Embryonic facial prominence (tissue), 1 donor: ENCODE results near the gene SYNE1.
"Not testable (repeated sequence)": the region's sequence is repeated elsewhere in the genome, so short reads cannot be mapped to it uniquely, and the experiment has no call there.

Experiments used
- DNase-seq: peaks from one replicate; pipeline ENCODE4 v3.0.0-alpha.2; 2016; ENCODE audit errors: extremely low spot score

SYNE1 gene

DNA sequence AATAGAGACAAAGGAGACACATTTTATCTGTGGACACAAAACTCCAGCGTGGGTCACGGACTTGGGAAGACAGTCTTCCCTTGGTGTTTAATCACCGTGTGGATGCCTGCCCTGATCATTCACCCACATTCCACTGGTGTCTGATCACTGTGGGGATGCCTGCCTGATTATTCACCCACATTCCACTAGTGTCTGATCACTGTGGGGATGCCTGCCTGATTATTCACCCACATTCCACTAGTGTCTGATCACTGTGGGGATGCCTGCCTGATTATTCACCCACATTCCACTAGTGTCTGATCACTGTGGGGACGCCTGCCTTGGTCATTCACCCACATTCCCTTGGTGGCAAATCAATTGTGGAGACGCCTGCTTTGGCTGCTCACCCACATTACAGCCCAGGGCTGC lies 146.2 kb downstream of the SYNE1 start:
- DNase-seq = not testable (repeated sequence)

DNA sequence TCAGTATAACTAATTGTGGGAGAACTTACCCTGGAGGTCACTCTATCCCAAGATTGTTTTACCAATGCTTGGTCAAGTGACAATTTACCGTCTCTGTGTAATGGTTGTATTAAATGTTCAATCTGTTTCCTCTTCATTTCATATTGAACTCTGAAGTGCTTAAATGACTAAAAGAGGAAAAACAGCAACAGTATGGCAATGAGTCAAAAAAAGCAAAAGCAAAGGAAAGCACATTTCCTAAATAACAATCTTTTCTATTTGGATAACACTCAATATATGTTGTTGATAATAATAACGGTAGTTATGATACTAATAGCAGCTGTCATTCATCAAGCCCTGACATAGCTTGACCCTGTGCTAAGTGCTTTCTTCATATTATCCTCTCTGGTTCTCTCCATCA lies 152.4 kb downstream of the SYNE1 start:
- no peak for DNase-seq

DNA sequence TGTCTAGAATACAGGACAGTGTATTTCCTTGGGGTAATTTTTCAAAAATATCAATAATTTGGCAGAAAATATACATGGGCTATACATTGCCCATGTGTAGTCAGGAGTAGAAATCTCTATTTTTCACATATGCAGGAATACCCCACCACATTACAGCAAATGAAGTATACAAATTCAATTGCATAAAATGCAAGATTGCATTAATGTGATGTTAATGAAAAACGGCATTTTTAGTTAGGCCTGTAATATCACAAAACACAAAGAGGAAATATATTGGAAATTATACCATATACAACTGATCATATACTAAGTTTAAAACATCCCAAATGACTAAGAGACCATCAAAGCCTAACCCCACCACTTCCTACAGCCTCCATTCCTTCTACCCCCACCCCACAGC lies 154.9 kb downstream of the SYNE1 start:
- DNase-seq = no peak

DNA sequence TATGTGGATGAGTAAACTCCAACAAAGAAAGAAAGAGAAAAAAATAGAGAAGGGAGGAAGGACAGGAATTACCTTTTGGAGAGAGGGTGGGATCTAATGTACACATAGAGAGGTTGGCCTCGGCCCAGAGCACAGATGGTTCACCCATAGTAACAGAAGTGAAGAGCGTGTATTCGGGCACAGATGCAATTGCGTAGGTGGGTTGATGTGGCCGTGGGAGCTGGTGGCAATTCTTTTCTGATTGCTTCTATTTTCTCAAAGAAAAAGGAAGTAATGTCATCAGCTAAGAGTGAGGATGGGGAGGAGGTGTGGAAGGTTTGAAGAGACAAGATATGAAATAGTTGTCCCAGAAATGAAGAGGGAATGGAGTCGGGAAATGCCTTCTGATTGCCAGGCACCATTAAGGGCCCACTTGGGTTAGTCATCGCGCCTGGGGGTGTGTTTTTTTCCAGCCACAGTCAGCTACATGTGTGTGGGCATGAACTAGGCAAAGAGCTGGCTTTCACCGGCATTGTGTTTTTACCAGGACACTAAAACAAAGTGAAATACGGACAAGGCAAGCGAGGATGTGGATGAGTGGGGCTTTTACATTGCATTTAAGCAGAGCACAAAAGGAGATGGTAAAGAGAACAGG lies 158.7 kb downstream of the SYNE1 start:
- no peak for DNase-seq

DNA sequence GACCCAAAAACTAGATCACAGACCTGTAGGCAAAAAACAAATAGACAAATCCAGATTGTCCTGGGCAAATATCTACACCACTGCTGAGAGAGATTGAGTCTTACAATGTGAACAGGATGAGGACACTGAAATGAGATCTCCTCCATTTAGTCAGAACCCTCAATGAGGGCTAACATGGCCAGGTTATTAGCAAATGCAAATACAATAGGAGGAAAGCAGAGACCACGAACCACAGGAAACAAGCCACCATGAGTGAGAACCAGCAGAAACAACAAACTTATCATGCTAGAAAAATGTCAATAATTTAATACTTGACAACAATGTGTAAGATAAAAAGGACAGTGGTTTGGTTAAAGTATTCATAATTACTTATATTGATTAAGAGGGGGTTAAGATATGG lies 162.8 kb downstream of the SYNE1 start:
- no peak for DNase-seq

DNA sequence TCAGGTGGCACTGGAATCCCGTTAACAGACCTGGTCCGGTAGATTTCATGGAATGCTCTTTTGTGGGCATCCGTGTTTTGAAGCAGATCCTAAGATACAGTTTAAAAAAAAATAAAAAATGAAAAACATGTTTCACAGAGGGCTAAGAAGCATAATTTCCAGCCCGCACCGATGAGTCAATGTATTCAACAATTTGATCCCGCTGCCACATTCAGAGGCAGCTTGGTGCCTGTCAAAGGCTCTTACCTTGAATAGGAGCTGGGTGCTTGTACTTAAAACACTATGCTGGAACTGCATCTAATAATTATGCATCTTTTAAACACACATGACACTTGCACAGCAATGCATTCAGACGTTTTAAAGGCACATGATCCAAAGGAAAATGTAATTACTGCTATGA lies 164.8 kb downstream of the SYNE1 start:
- DNase-seq = no peak

DNA sequence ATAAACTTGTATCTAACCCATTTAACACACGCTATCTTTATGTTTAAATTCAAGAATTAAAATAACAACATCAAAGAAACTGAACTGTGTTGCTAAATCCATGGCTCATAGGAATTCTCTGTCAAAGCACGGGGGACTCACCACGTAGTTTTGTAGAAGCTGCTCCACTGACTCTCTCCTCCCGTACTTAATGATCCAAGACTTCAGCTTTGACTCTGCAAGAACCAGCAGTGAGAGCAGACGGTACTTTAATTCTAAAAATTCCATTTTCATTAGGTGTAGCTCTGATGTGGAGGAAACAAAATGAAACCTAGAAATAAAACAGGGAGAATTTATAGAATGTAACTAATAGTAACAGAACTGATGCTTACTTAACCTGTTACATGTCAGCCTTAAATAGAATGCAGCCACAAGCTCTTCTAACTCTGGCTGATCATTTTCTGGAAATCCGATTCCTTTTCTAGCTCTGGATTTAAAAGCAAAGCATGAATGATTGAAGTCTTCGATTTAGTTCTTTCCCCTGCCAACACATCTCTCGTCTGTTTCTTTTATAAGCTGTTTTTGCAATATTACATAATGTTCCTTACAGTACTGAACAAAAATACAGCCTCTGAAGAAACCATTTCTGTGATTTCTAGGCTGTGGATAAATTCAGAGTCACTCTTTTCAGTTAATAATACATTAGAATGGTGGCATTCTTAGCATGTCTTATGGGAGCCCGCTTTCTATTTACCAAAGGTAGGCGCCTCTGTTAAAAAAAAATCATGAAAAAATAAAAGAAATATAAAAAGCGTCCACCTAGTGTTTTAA lies 165.5 kb downstream of the SYNE1 start:
- peak; percentile 10 for DNase-seq

DNA sequence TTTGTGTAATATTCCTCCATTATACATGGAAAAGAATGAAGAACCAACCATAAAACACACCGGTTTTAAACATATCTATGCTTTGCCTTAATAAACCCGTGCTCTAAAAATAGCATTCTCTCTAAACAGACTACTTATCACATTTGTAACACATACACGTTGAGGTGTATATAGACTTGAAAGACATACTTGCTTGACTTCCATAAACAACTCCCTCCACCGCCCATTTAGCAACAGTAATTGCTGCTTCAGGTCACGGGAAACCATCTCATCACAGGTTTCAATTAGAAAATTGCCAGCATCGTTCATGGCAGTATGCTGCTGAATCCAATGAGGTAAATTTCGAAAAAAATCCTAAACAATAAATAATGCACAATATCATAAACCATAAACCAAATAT lies 174.0 kb downstream of the SYNE1 start:
- DNase-seq = no peak

DNA sequence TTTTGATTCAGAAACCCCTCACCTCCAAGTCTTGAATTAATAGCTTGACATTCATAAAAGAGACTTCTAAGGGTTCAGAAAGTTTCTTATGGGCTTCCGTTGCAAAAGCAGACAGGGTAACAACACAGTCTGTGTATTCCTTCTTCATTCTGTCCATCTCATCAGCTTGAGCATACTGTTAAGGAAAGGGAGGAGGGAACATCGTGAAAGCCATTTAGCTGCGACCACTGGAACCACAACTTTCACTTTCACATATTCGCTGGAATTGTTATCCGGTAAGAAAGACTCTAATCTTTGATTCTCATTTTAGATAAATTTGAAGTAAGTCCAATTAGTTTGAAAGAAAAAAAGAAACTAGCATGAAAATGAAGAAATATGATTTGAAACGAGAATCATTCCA lies 174.4 kb downstream of the SYNE1 start:
- no peak for DNase-seq

DNA sequence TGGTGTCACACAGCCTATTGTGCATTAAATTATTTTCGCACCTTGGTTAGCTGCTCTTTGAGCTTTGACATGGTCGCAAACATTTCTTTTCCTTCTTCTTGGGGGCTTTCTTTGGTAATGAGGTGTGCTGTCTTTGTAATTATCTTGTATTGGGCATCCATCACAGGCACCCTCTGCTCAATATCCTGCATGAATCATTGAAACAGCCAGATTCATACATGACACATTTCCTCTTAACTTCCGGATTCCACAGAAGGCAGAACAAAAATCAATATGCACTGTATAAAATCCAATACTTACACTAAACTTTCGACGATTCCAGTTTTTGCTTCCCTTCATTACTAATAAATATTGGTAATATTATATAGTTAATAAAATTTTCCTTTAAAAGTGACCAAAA lies 175.6 kb downstream of the SYNE1 start:
- no peak for DNase-seq

DNA sequence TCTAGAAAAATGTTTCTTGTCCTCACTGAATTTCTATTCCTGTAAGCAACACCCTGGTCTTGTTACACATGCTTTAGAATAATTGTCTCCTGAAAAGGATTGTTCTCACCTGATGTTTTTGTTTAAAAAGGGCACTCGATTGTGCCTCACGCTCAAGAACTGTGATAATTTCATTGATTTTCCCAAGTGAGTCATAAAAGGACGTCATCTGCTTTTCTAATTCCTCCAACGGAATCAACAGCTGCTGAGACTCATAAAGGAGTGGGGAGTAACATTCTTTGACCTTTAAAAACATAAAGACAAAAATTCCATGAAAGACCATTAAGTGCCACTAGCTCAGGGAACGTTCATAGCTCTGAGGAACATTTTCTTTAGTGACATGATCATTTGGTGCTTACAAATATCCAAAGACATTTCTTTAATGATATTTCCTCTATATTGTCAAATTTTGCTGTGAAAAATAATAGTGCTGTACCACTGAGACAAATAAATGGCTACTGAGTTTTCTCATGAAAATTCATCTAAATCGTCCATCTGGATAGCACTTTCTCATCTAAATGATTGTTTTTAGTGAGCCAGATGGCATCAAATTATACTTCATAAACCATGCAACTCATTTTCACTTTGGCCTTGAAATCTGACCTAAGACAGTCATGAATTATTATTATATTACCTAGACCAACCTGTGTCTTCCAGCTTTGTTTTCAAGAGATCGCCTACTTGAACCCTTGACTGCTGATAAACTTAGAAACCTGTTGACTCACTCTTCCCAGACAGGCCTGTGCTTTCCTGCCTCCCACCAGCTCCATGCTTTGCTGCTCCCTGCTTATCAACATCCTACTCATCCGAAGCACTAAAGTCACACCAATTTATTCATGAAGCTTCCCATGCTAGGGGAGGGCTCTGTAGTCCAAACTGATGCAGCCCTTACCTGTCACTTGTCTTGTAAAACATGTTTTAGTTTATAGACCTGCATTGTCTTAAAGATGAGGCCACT lies 178.2 kb downstream of the SYNE1 start:
- no peak for DNase-seq

DNA sequence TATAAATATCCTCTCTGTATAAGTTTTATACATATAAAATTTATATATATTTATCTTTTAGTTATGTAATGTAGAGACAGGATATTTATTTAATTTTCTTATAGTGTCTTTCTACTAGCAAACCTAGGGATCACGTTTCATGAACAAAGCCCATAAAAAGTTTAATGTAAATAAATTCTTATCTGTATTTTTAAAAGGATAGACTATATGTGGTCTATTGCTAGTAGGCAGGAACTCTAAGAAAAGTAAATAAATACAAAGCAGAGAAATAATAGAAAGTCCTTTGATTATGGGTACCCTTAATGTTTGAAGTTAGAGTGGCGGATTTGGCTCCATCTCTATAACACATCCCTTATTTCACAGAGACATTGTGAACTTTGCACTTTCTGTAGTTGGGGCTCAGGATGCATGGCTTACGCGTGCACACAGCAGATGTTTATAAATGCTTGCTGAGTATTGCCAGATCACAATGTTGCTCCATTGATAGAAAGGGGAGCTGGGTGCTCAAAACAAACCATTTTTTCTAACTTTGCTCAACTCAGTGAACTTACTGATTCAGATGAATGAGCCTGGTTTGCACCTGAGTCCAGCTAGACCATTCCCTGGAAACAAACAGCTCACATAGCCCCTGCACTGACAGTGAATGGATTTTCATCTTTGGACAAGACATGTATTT lies 179.1 kb downstream of the SYNE1 start:
- DNase-seq = no peak

DNA sequence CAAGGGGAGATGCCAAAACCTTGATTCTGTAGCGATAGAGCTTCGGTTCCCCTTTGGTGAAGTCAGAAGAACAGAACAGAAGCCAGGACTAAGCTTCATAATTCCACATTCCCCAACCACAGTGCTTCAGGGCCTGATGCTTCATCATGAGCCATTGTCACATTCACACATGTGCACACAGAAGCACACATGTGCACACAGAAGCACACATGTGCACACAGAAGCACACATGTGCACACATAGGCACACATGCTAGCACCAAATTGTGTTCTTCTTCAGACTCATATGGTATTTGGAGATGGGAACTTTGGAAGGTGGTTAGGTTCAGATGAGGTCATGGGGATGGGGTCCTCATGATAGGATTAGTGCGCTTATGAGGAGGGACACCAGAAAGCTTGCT lies 183.2 kb downstream of the SYNE1 start:
- no peak for DNase-seq

DNA sequence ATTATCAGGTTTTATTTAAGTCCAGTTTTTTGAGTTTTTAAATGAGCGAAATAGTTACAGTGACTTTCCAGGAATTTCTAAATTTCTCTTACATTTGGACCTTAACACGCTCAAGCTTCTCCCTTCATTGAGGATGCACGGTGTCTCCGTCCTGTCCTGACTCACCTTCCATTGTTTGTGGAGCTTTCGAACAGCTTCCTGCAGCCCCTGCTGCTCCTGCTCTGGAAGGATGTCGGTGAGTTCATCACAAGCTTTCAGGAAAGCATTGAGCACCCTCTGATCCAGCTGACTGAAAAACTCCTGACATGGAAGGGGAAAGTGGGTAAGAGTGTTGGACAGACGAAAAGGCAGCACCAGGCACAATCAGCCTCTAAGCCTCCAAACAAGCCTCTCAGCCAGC lies 183.7 kb downstream of the SYNE1 start:
- no peak for DNase-seq

DNA sequence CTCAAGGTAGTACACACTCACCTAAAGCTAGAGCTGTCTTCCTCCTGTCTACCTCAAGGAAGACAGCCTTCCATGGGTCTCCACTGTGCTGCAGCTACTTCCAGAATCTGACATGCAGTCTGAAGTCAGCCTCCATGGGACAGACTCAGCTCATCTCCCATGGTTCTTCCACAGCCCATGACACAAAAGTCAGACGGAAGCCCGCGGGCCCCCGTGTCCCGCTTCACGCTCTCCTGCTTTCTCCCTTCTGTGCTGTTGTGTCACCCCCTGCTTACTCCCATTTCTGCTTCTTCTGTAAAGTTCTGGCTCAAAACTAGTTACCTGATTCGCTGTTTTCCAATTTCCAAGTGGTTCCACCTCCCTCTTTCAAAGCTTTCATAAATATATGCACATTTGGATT lies 184.5 kb downstream of the SYNE1 start:
- no peak for DNase-seq

DNA sequence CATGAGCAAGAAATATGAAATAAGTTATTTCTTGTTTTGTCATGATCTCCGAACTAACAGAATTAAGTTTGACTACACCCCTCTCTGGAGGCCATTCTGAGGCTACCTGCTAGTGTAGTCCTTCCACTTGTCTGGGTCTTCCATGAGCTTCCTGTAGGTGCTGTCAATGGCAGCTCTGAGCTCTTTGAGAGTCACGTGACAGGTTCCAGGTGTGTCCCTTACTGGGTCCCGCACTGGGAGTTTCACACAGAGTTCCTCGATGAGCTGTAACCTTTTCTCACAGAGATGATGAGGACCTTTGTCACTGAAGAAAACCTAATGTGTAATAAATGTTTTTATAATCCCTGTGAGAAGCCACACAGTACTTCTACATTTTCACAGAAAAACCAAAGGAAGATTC lies 186.6 kb downstream of the SYNE1 start:
- DNase-seq = no peak

DNA sequence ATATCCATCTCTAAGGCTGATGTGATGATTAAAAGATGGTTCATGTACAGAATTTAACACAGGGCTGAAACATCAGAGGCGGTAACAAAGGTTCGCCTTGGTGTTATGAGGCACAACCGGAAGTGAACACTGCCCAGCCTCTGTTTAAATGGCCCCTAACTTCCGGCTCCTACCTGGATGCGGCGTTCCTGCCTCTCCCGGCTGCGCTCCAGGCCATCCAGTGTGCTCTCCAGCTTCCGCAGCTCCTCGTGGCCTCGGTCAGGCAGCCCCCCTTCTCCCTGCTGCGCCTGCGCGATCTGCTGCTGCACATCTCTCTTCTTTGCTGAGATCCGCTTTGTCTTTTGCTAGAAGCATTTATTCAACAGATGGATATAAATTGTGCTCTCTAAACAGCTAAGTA lies 195.3 kb downstream of the SYNE1 start:
- DNase-seq = no peak

DNA sequence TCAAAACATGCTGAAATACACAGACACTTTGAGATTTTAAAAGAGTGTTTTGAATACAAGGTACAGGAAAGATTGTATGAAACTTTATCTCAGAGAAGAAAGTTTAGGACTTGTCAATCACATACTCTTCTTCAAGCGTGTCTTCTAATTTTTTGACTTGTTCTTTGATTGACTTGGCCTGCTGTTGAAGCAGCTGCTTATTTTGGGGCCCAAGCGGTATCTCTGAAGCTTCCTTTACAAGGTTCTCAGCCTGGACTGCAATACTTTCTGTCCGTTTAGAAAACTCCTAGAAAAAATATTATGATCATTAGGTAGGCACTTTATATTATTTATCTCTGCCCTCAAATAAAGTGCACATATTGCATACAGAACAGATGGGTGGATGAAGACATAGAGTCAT lies 201.3 kb downstream of the SYNE1 start:
- DNase-seq = no peak

DNA sequence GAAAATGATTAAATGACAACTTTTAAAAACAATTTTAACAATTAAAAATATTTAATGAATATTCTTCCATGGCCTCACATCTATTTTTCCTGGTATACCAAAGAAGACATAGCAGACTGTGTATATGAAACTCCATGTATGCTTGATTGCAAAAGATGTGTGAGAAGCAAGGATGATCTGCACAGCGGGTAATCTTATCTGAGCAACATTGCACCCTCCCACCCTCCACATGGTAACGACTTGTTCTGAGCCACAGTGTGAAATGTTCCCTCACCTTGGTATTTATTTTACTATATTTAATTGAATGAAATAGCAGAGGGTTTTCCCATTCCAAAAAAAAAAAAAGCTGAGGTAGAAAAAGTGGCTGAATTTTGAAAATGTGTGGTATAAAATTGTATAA lies 204.4 kb downstream of the SYNE1 start:
- no peak for DNase-seq

DNA sequence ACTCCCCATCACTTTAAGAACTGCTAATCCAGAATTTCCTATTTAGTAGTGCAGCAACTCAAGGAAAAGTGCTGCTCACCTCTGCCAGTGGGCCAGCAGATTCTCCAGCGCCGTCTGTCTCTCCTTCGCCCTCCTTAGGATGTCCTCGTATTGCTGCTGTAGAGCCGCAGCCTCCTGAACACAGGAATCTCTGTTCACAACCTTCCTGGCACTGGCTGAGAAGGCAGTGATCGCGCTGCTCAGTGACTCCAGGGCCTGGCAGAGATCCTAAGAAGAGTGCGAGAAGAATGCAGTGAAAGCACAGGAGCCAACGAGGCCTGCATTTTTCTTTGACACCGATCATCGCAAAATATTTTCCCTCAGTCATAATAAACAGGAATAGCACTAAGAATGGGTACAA lies 209.0 kb downstream of the SYNE1 start:
- DNase-seq = no peak

DNA sequence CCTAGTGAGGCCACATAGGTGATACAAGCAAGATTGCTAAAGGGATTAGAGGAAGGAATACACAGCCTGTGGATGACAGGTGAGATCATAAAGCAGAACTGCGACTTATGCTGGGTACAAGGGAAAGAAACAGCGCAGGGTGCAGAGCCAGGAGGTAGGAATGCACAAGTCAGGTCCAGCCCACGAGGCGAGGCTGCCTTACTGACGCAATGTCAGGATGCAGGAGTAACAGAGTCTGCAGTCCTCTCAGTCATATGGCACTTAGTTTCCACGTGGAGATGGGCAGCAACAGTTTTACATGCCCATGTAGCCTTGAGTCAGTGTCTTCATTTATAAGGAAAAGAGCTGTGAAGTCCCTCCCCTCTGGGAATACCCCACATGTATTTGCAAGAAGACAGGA lies 210.9 kb downstream of the SYNE1 start:
- DNase-seq = no peak
